H1 (cell line): ENCODE results near the gene HACD2. TPM values are rescaled to one million over a fixed set of nuclear protein-coding genes. Genes with fewer than 3 reads are reported as not detected.

Source experiments
- CHD7 ChIP-seq: fragments of 300-600 bp; sonication (generic); IDR thresholded peaks from 2 replicates; pipeline ENCODE4 v1.7.1; 2012; ENCODE audit warnings: low read length, moderate library complexity, mild to moderate bottlenecking, inconsistent platforms; ENCODE audit not compliant: insufficient replicate concordance
- CTBP2 ChIP-seq: IDR thresholded peaks from 2 replicates; pipeline ENCODE4 v1.7.0; 2011; ENCODE audit warnings: borderline replicate concordance, mild to moderate bottlenecking, moderate library complexity, mixed read lengths, low read length; ENCODE audit not compliant: insufficient read depth, insufficient read length
- EP300 ChIP-seq, 2 experiments: IDR thresholded peaks; 1 replicate in 1 of 2; 2 replicates in 1 of 2; pipeline ENCODE4 v1.6.1; 2011 to 2012; ENCODE audit warnings: low read depth in 2 of 2, low read length in 2 of 2, mild to moderate bottlenecking in 2 of 2, borderline replicate concordance in 1 of 2, inconsistent platforms in 1 of 2, moderate library complexity in 1 of 2
- GTF2F1 ChIP-seq: IDR thresholded peaks from 2 replicates; pipeline ENCODE4 v1.6.1; 2012; ENCODE audit warnings: low read depth, low read length, improper control_type of control experiment, borderline replicate concordance
- KDM1A ChIP-seq: fragments of 200-600, 300-600 bp; sonication (generic); IDR thresholded peaks from 2 replicates; pipeline ENCODE4 v1.7.1; 2016; ENCODE audit warnings: mild to moderate bottlenecking, low read length, borderline replicate concordance
- KDM4A ChIP-seq: IDR thresholded peaks from one replicate; pipeline ENCODE4 v1.7.1; 2012; ENCODE audit warnings: low read depth, mild to moderate bottlenecking, moderate library complexity, low read length, inconsistent platforms; ENCODE audit not compliant: severe bottlenecking
- POU5F1 ChIP-seq: IDR thresholded peaks from 2 replicates; pipeline ENCODE4 v1.6.1; 2011; ENCODE audit warnings: low read depth, mild to moderate bottlenecking, low read length, moderate library complexity
- SP4 ChIP-seq: IDR thresholded peaks from 2 replicates; pipeline ENCODE4 v1.6.1; 2012; ENCODE audit warnings: low read length, inconsistent platforms
- polyA plus RNA-seq, 7 experiments: library from polyadenylated mRNA; depleted of rRNA in 3 of 7; stranded (reverse) in 5 of 7; unstranded in 2 of 7; fragments of >200 nt in 5 of 7; fragments of 200-250 nt in 2 of 7; gene quantifications; 1 replicate in 5 of 7; 2 replicates in 1 of 7; 4 replicates in 1 of 7; pipeline versions ENCODE4 v1.2.1 to v1.2.3, GENCODE V29; 2011 to 2013; ENCODE audit warnings: missing spikeins in 2 of 7, mixed read lengths in 2 of 7
- total RNA-seq: library from RNA; stranded (reverse); fragmentation: NEBNext Ultra II Directional; extraction: Animal tissue kit (Norgen Biotek cat#: 25700); gene quantifications from 2 replicates; pipeline ENCODE4 v1.2.1, GENCODE V29; 2021

The HACD2 gene
- total and polyA plus RNA-seq, 2 of the 8 experiments (the other 6 are each of a cell fraction or from before 2014, with no cell fraction given), result 24.9 to 31.2 TPM

- TF ChIP-seq CTBP2, result no peak
- TF ChIP-seq CHD7, result no peak
- no peak for TF ChIP-seq POU5F1
- no peak for TF ChIP-seq KDM4A
- TF ChIP-seq SP4, result no peak
- no peak for TF ChIP-seq GTF2F1
- TF ChIP-seq EP300 (IDR thresholded peaks at IDR 0.05; ENCODE audit: borderline replicate concordance in 1 of 2, low read depth in 2 of 2, low read length in 2 of 2), result no peak
- TF ChIP-seq KDM1A, result no peak
Measured at GRCh38 chr3:123632161-123632655, 47.4 kb upstream of the HACD2 start (continued).
